ENCODE data around the gene CARHSP1.
"Not testable (repeated sequence)": the region's sequence is repeated elsewhere in the genome, so short reads cannot be mapped to it uniquely, and the experiment has no call there.

- not testable (repeated sequence) for TF ChIP-seq CTCF (conservative IDR thresholded peaks at IDR 0.05; ENCODE audit: low read depth, low read length); POLR2A (IDR thresholded peaks at IDR 0.05; ENCODE audit: low read depth, low read length); USF2 (IDR thresholded peaks at IDR 0.05; ENCODE audit: low read depth, low read length); RFX5 (IDR thresholded peaks at IDR 0.05; ENCODE audit: low read depth, low read length); FOS (IDR thresholded peaks at IDR 0.05; ENCODE audit: low read depth, low read length); CEBPB (IDR thresholded peaks at IDR 0.05; ENCODE audit: low read depth, low read length)
Observed at GRCh38 chr16:8873866-8874195, 5.0 kb upstream of the CARHSP1 start.
